ENCODE results near the gene TUSC2. TPM values are rescaled to one million over a fixed set of nuclear protein-coding genes. Genes with fewer than 3 reads are reported as not detected.

The TUSC2 gene
- total and polyA plus RNA-seq, 9 of the 15 experiments (the other 6 are each of a cell fraction or from before 2014, with no cell fraction given): 2.8 to 67.5 (median 25.8) TPM

- TF ChIP-seq CHAMP1 (IDR thresholded peaks at IDR 0.05) (no peak), USF2 (CRISPR knock-in tag; IDR thresholded peaks at IDR 0.05) (no peak), GATAD2A (IDR thresholded peaks at IDR 0.05) (no peak), ZKSCAN8 (CRISPR knock-in tag; IDR thresholded peaks at IDR 0.05) (no peak), ZNF717 (CRISPR knock-in tag; IDR thresholded peaks at IDR 0.05) (no peak), FOS (IDR thresholded peaks at IDR 0.05; ENCODE audit: extremely low read depth, insufficient read length) (no peak), ZNF134 (CRISPR knock-in tag; conservative IDR thresholded peaks at IDR 0.05) (no peak), MTA2 (IDR thresholded peaks at IDR 0.05; ENCODE audit: low read depth) (no peak), MXI1 (IDR thresholded peaks at IDR 0.05; ENCODE audit: low read depth, low read length) (no peak), ZBTB5 (IDR thresholded peaks at IDR 0.05) (no peak), KDM2B (CRISPR knock-in tag; IDR thresholded peaks at IDR 0.05) (no peak), PREB (CRISPR knock-in tag; IDR thresholded peaks at IDR 0.05) (no peak), PRPF4 (IDR thresholded peaks at IDR 0.05; ENCODE audit: insufficient read depth, low read depth, low read length, poor library complexity, severe bottlenecking) (no peak), KAT7 (CRISPR knock-in tag; IDR thresholded peaks at IDR 0.05; ENCODE audit: borderline replicate concordance) (0 out of 2 replicates have a peak, but pooled peaks have one; percentile 30), ZNF609 (CRISPR knock-in tag; IDR thresholded peaks at IDR 0.05; ENCODE audit: borderline replicate concordance) (no peak), KLF6 (CRISPR knock-in tag; IDR thresholded peaks at IDR 0.05; ENCODE audit: borderline replicate concordance) (no peak), PML (IDR thresholded peaks at IDR 0.05; ENCODE audit: low read length) (no peak)
Observed at GRCh38 chr3:50298836-50299637, 29.0 kb downstream of the TUSC2 start, which contains the start of the genes HYAL3 and NAA80 (continued).
